Measurements from ENCODE around the gene CEP57. TPM values are rescaled to one million over a fixed set of nuclear protein-coding genes. Genes with fewer than 3 reads are reported as not detected.
"Not testable (repeated sequence)": the region's sequence is repeated elsewhere in the genome, so short reads cannot be mapped to it uniquely, and the experiment has no call there.

CEP57 gene
- polyA plus RNA-seq, 2 of the 4 experiments (the other 2 are of a cell fraction) = 19.9 to 47.3 TPM

DNA sequence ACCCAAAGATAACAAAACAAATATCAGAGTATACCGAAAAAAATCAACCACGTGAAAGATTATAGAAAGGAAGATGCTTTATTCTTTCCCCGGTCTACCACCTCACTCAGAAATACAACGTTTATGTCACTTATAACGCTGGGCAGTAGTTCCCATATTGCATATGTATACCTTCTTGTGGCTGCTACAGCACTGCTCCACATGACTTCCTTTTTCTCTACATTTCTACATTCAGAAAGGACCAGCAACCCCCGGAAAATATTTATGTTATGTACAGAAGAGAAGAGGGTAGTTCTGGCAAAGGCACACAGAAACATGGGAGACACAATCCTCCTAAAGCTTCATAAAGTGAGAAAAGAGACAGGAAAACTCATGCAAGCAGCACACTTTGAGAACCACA lies 76.8 kb downstream of the CEP57 start:
- DNase-seq (ENCODE audit: low read depth in 1 of 2, low spot score in 1 of 2) (no peak), ATAC-seq (no peak), FAIRE-seq (no peak)
- Histone ChIP-seq H3K27ac (no peak overlapping the region), H3K4me2 (no peak overlapping the region), H3K4me3 (no peak overlapping the region), H3K4me1 (no peaks in the 10 kb centered on the region), H3K9me3 (no peaks in the 10 kb centered on the region)
- ChIA-PET POLR2A (no interaction called here), CTCF (no interaction called here)
- TF ChIP-seq CHD2 (IDR thresholded peaks at IDR 0.05; ENCODE audit: low read length, partially characterized antibody) (no peak), EHF (CRISPR knock-in tag; IDR thresholded peaks at IDR 0.05) (no peak), EHMT2 (IDR thresholded peaks at IDR 0.05; ENCODE audit: low read depth) (no peak), NPAS2 (CRISPR knock-in tag; IDR thresholded peaks at IDR 0.05; ENCODE audit: borderline replicate concordance) (no peak), ZSCAN20 (CRISPR knock-in tag; IDR thresholded peaks at IDR 0.05) (no peak), HOXA7 (CRISPR knock-in tag; IDR thresholded peaks at IDR 0.05) (no peak), TFCP2L1 (CRISPR knock-in tag; IDR thresholded peaks at IDR 0.05) (no peak), CEBPB (IDR thresholded peaks at IDR 0.05) (no peak), RAD21 (conservative IDR thresholded peaks at IDR 0.05 in 1 of 2, IDR thresholded peaks at IDR 0.05 in 1 of 2) (no peak), HOXB13 (CRISPR knock-in tag; IDR thresholded peaks at IDR 0.05; ENCODE audit: low read depth) (no peak)
- TF ChIP-seq, protein P1, sequence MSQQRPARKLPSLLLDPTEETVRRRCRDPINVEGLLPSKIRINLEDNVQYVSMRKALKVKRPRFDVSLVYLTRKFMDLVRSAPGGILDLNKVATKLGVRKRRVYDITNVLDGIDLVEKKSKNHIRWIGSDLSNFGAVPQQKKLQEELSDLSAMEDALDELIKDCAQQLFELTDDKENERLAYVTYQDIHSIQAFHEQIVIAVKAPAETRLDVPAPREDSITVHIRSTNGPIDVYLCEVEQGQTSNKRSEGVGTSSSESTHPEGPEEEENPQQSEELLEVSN (IDR thresholded peaks at IDR 0.05; ENCODE audit: borderline replicate concordance, low read depth) = no peak
- 92% methylated on average over 6 of the region's 6 CpGs for WGBS (ENCODE audit: missing lambda C conversion rate)

DNA sequence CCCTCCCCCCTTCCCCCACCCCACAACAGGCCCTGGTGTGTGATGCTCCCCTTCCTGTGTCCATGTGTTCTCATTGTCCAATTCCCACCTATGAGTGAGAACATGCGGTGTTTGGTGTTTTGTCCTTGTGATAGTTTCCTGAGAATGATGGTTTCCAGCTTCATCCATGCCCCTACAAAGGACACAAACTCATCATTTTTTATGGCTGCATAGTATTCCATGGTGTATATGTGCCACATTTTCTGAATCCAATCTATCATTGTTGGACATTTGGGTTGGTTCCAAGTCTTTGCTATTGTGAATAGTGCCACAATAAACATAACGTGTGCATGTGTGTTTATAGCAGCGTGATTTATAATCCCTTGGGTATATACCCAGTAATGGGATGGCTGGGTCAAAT lies 80.6 kb downstream of the CEP57 start:
- H3K4me3 ChIP-seq; ATAC-seq; FAIRE-seq; CTCF ChIA-PET; H3K4me1 ChIP-seq; H3K4me2 ChIP-seq; DNase-seq (ENCODE audit: low read depth in 1 of 2, low spot score in 1 of 2); POLR2A ChIA-PET; H3K27ac ChIP-seq; H3K9me3 ChIP-seq: not testable (repeated sequence)
- WGBS (ENCODE audit: missing lambda C conversion rate) = 94% methylated on average over 3 of the region's 3 CpGs

DNA sequence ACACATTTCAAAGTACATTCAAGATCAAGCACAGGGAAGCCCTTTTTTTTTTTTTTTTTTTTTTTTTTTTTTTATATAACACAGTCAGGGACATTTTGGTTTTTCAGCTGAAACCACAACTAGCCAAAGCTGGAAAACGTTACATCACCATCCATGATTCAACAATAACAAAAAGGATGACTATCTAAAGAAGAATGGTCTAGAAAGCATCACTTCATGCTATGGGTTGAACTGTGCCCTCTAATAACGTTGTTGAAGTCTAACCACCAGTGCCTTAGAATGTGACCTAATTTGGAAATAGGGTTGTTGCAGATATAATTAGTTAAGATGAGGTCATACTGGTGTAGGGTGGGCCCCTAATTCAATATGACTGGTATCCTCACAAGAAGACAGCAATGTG lies 87.0 kb downstream of the CEP57 start:
- no peak overlapping the region for H3K4me2 ChIP-seq
- ChIA-PET POLR2A (no interaction called here), CTCF (no interaction called here)
- no peak overlapping the region for H3K4me3 ChIP-seq
- H3K9me3 ChIP-seq = peaks cover 3% of the 10 kb centered on the region; the same call in 1 of the 3 replicates
- H3K27ac ChIP-seq = no peak overlapping the region
- no peak for FAIRE-seq
- TF ChIP-seq HOXB5 (CRISPR knock-in tag; IDR thresholded peaks at IDR 0.05) (no peak), CBX2 (IDR thresholded peaks at IDR 0.05; ENCODE audit: borderline replicate concordance, low read depth) (no peak)
- H3K4me1 ChIP-seq = no peaks in the 10 kb centered on the region
- 83% methylated on average over 2 of the region's 2 CpGs for WGBS (ENCODE audit: missing lambda C conversion rate)
- no peak for ATAC-seq
- no peak for DNase-seq (ENCODE audit: low read depth in 1 of 2, low spot score in 1 of 2)

Small RNA genes within 50 kb of the gene (small RNA-seq; reads per million reads assigned to genes)
- gene RNA5SP345 = 0 to 0.97 (median 0) reads per million in 6 experiments

Other genes with a start within 250 kb of the CEP57 start
- 21.4 and 33.3 TPM in 2 replicates for gene FAM76B, start 716 bp upstream of the CEP57 start, polyA plus RNA-seq (2011; rRNA removed)
- 11.4 to 14.3 TPM (median 11.8 TPM) in 3 replicates for gene FAM76B, start 716 bp upstream of the CEP57 start, polyA plus RNA-seq (2017; fragmentation: RNase III; extraction: RNeasy Plus Mini Kit Qiagen cat#74134 plus additional on column Dnase treatment)
- 25.4 and 28.7 TPM in 2 replicates for gene MTMR2, start 133.6 kb downstream of the CEP57 start, polyA plus RNA-seq (2011; rRNA removed)
- gene MTMR2, start 133.6 kb downstream of the CEP57 start, polyA plus RNA-seq (2017; fragmentation: RNase III; extraction: RNeasy Plus Mini Kit Qiagen cat#74134 plus additional on column Dnase treatment) = 20.0 to 22.2 TPM (median 20.2 TPM) in 3 replicates